HL-60 (cell line): ENCODE results near the gene SMTNL1.

Experiments
- DNase-seq, 2 experiments: peaks; one replicate each; pipeline ENCODE4 v3.0.0-alpha.2; 2010 to 2020; ENCODE audit warnings: low read depth in 1 of 2, low spot score in 1 of 2
- H3K27ac ChIP-seq: fragments of 250-450 bp; sonication (Bioruptor Pico); replicated peaks from 2 replicates; pipeline ENCODE4 v1.5.1; 2020; ENCODE audit warnings: mild to moderate bottlenecking, moderate library complexity
- H3K27me3 ChIP-seq: fragments of 250-450 bp; sonication (Bioruptor Pico); 2 replicates; pipeline ENCODE4 v1.5.1; 2021; ENCODE audit warnings: mild to moderate bottlenecking, moderate library complexity; ENCODE audit not compliant: insufficient read depth, poor library complexity, severe bottlenecking
- H3K4me3 ChIP-seq: replicated peaks from 2 replicates; pipeline ENCODE4 v1.5.1; 2011; ENCODE audit warnings: mild to moderate bottlenecking, control low read depth, low read length; ENCODE audit not compliant: insufficient read depth
- GABPA ChIP-seq: IDR thresholded peaks from 2 replicates; pipeline ENCODE4 v1.6.1; 2012; ENCODE audit warnings: low read depth
- POLR2AphosphoS5 ChIP-seq: IDR thresholded peaks from 2 replicates; pipeline ENCODE4 v1.6.1; 2012; ENCODE audit warnings: low read depth
- SPI1 ChIP-seq: IDR thresholded peaks from 2 replicates; pipeline ENCODE4 v1.6.1; 2012; ENCODE audit warnings: low read depth, mild to moderate bottlenecking, borderline replicate concordance
- TF ChIP-seq, protein P1 (sequence below): IDR thresholded peaks from 2 replicates; pipeline ENCODE4 v1.6.1; 2012; ENCODE audit warnings: low read depth; ENCODE audit not compliant: insufficient replicate concordance
- TF ChIP-seq, protein P2 (sequence below): IDR thresholded peaks from one replicate; pipeline ENCODE4 v1.5.1; 2011; ENCODE audit warnings: low read length, control low read depth, inconsistent platforms; ENCODE audit not compliant: insufficient read depth

Gene SMTNL1

GRCh38 chr11:57598831-57599155, 61.4 kb downstream of the SMTNL1 start:
- no peaks in the 10 kb centered on the region for H3K27me3 ChIP-seq
- no peak for DNase-seq
- H3K4me3 ChIP-seq: no peak overlapping the region
- TF ChIP-seq, protein P1, sequence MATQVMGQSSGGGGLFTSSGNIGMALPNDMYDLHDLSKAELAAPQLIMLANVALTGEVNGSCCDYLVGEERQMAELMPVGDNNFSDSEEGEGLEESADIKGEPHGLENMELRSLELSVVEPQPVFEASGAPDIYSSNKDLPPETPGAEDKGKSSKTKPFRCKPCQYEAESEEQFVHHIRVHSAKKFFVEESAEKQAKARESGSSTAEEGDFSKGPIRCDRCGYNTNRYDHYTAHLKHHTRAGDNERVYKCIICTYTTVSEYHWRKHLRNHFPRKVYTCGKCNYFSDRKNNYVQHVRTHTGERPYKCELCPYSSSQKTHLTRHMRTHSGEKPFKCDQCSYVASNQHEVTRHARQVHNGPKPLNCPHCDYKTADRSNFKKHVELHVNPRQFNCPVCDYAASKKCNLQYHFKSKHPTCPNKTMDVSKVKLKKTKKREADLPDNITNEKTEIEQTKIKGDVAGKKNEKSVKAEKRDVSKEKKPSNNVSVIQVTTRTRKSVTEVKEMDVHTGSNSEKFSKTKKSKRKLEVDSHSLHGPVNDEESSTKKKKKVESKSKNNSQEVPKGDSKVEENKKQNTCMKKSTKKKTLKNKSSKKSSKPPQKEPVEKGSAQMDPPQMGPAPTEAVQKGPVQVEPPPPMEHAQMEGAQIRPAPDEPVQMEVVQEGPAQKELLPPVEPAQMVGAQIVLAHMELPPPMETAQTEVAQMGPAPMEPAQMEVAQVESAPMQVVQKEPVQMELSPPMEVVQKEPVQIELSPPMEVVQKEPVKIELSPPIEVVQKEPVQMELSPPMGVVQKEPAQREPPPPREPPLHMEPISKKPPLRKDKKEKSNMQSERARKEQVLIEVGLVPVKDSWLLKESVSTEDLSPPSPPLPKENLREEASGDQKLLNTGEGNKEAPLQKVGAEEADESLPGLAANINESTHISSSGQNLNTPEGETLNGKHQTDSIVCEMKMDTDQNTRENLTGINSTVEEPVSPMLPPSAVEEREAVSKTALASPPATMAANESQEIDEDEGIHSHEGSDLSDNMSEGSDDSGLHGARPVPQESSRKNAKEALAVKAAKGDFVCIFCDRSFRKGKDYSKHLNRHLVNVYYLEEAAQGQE: no peak
- TF ChIP-seq, protein P2, sequence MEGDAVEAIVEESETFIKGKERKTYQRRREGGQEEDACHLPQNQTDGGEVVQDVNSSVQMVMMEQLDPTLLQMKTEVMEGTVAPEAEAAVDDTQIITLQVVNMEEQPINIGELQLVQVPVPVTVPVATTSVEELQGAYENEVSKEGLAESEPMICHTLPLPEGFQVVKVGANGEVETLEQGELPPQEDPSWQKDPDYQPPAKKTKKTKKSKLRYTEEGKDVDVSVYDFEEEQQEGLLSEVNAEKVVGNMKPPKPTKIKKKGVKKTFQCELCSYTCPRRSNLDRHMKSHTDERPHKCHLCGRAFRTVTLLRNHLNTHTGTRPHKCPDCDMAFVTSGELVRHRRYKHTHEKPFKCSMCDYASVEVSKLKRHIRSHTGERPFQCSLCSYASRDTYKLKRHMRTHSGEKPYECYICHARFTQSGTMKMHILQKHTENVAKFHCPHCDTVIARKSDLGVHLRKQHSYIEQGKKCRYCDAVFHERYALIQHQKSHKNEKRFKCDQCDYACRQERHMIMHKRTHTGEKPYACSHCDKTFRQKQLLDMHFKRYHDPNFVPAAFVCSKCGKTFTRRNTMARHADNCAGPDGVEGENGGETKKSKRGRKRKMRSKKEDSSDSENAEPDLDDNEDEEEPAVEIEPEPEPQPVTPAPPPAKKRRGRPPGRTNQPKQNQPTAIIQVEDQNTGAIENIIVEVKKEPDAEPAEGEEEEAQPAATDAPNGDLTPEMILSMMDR: no peak
- TF ChIP-seq POLR2AphosphoS5 (no peak), GABPA (no peak), SPI1 (no peak)
- no peak overlapping the region for H3K27ac ChIP-seq

DNA sequence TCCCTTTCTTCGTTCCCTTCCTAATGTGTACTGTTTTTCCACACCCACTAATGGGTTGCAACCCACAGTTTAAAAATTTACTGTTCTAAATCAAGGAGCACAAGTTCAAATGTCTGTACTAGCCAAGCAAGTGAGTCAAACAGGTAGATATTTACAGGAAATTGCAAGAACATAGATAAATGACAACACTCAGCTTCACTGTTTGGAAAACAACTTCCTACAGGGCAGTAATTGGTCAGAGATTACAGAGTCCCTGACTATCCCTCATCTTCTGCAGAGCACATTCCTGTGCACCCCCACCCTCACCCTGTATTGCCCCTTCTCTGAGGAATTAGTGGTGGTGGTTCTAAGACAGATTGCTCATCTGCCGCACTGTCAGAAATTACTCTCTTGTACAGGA, 62.0 kb downstream of the SMTNL1 start:
- H3K27me3 ChIP-seq: no peaks in the 10 kb centered on the region
- TF ChIP-seq POLR2AphosphoS5: no peak
- no peak for TF ChIP-seq GABPA
- TF ChIP-seq SPI1: no peak
- TF ChIP-seq, protein P2: no peak
- DNase-seq: no peak
- no peak overlapping the region for H3K4me3 ChIP-seq
- H3K27ac ChIP-seq: no peak overlapping the region
